Eye (tissue), 1 donor: Measurements from ENCODE around the gene OR6X1.
"Not testable (repeated sequence)": the region's sequence is repeated elsewhere in the genome, so short reads cannot be mapped to it uniquely, and the experiment has no call there.

Experiments used
- DNase-seq: peaks from one replicate; pipeline ENCODE4 v3.0.0-alpha.2; 2015

The OR6X1 gene

DNA sequence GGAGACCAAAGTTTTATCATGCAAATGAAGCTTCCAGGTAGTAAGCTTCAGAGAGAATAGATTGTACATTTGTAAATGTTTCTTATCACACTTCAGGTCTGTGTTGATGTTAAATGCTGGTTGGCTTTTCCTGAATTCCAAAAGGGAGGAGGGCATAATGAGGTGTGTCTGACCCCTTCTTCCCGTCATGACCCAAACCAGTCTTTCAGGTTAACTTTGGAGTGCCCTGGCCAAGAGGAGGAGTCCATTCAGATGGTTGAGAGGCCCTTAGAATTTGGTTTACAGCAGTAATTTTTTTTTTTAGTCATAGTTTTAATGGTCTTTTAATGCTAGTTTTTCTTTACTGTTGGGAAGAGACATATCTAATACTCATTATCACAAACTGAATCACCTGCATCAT, 2.5 kb downstream of the OR6X1 start:
- no peak for DNase-seq

DNA sequence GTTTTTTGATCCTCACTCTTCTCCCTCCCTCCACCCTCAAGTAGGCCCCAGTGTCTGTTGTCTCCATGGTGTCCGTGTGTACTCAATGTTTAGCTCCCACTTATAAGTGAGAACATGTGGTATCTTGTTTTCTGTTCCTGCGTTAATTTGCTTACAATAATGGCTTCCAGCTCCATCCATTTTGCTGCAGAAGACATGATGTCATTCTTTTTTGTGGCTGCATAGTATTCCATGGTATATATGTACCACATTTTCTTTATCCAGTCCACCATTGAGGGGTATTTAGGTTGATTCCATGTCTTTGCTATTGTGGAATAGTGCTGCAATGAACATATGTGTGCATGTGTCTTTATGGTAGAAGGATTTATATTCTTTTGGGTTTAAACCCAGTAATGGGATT, 6.0 kb downstream of the OR6X1 start:
- not testable (repeated sequence) for DNase-seq

- no peak for DNase-seq
Observed at GRCh38 chr11:123745764-123746451, 8.4 kb downstream of the OR6X1 start.

GRCh38 chr11:123742724-123743120, 11.6 kb downstream of the OR6X1 start:
- peak; percentile 11 for DNase-seq

DNA sequence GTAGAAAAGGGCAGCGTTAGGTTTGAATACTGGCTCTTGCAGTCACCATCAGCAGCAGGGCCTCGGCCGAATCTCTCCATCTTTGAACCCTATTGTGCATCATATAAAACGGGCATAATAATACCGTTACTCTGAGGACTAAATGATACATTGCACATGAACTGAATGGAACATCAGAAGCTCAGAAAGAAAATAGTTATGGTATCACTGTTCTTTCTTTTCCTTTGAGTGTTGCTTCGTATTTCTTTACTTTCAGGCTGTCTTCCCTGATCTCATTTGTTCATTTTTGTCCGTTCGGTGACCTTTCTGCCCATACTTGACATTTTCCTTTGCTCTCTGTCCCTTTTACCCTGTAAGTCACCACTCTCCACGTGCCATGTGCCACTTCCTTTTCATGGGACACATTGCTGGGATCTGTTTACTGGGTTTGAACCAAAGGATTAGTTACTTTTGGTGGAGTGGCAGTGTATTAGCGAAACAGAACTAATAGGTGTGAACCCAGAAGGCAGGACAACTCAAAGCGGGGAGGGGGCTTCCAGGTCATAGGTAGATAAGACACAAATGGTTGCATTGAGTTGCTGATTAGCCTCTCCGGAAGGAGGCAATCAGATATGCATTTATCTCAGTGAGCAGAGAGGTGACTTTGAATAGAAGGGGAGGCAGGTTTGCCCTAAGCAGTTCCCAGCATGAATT, 12.1 kb downstream of the OR6X1 start:
- DNase-seq: no peak

- peak; percentile 96 for DNase-seq
Observed at GRCh38 chr11:123741159-123742030, 12.9 kb downstream of the OR6X1 start, which contains the start of gene ZNF202. Gene ZNF202 (minus strand): TSS chr11:123741660. CDS start chr11:123730888, 10,772 bp downstream.

GRCh38 chr11:123740787-123741158, 13.5 kb downstream of the OR6X1 start:
- no peak for DNase-seq

DNA sequence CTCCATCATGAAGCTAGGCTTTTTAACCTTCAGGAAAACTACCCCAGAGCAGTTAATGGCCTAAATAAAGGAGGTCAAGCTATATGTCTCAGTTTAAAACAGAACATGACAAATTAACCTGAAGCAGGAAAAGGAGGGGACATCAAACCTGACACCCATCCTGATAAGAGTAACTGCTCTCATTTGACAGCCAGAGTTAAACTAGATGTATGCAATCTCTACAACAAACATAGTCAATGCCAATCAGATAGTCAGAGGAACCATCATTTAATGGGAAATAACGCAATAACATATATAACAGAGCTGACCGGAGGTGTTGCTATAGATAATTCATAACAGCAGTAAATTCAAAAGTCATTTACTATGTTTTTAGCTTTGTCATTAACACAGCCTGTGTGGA, 15.9 kb downstream of the OR6X1 start:
- DNase-seq: no peak

DNA sequence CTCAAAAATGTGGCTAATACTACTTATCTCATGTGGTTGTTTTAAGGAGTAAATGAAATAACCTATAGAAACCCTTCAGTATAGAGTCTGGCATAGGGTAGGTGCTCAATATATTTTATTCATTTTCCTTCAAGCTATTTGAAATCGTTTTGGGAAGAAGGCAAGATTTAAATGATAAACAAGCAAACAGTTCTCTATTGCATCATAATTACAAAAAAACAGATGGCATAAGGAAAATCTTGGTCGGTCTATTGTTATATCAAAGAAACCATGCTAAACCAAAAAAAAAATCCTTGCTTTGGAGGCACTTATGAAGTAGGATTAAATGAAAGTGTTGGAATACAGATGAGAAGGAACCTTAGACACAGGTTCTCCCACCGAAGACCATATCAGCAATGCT, 17.5 kb downstream of the OR6X1 start:
- DNase-seq: no peak

GRCh38 chr11:123729602-123730001, 24.7 kb downstream of the OR6X1 start:
- no peak for DNase-seq

- DNase-seq: no peak
Observed at GRCh38 chr11:123725995-123726655, 28.2 kb downstream of the OR6X1 start.

DNA sequence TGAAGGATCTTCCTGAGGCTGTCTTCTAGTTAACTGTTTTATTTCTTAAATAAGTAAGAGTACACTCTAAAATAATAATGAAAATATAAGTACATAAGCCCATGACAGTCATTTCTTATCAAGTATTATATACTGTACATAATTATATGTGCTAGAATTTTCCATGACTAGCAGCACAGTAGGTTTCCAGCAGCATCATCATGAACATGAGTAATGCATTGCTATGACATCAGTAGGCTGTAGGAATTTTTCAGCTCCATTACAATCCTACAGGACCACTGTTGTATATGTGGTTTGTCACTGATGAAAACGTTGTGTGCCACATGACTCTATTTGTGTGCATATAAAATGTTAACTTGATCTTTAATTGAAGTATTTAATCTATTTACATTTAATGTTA, 34.9 kb downstream of the OR6X1 start:
- DNase-seq: no peak

- no peak for DNase-seq
Observed at GRCh38 chr11:123718469-123718868, 35.8 kb downstream of the OR6X1 start.

DNA sequence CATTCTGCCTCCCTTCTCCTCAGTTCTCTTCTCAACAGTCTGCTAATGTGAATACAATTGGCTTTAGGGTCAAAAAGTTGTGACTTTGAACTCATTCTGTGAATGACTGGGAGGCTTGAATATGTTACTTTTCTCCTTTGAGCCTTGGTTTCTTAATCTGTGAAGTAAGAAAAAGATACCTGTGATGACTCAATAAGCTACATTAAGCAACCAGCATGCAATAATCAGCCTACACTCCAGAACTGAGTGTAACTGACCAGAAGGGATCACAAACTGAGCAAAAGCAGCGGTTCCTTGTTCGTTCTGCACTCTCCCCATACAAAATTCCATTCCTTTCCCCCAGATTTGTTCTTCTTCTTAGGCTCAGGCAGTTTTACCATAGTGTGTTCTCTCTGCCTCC, 36.3 kb downstream of the OR6X1 start:
- DNase-seq: no peak

GRCh38 chr11:123712627-123713026, 41.7 kb downstream of the OR6X1 start:
- not testable (repeated sequence) for DNase-seq

GRCh38 chr11:123707606-123708205, 46.6 kb downstream of the OR6X1 start:
- peak; percentile 92 for DNase-seq

DNA sequence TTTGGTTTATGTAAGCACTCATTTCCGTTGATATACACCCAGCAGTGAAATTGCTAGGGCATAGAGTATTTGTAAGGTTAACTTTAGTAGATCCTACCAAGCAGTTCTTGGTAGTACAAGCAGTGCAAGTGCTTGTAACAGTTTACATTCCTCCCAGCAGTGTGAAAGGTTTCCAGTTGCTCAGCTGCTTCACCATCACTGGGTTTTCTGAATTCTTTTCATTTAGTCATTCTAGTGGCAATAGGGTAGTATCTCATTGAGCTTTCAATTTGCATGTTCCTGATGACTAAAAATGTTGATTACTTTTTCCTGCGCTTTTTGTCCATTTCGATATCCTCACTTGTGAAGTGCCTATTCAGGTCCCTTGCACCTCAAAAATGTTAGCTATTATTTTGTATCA, 47.1 kb downstream of the OR6X1 start:
- no peak for DNase-seq

DNA sequence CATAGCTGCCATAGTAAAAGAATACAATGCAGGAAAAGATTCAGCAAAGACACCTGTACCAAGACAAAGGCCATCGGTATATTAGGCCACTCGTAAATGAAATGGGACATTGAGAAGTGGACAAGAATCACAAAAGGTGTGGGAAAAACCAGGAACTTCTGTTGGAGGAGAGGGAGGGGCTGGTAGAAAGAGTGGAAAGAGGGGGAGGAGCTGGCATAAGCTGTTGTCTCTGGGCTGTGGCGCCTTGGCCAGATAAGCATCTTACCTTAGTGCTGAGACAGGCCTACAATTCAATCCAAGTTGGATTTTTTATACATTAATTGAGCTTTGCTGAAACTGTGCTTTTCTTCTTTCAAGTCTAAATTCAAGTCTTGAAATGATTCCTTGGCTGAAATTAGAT, 50.0 kb downstream of the OR6X1 start:
- no peak for DNase-seq
